K562 (cell line): ENCODE data around the gene MGP. TPM values are rescaled to one million over a fixed set of nuclear protein-coding genes. Genes with fewer than 3 reads are reported as not detected.

Experiments used
- polyA plus RNA-seq, 8 experiments: library from polyadenylated mRNA; depleted of rRNA in 4 of 8; stranded (reverse) in 5 of 8; unstranded in 3 of 8; fragments of >200 nt; fragmentation: Nextera tagmentation in 2 of 8; fragmentation: Illumina TruSeq in 1 of 8; extraction: Ambion mirVana in 2 of 8; extraction: Trizol in 1 of 8; gene quantifications; 2 replicates each; pipeline versions ENCODE4 v1.2.1 to v1.2.3, GENCODE V29; 2011 to 2014; ENCODE audit warnings: inconsistent platforms in 1 of 8, missing spikeins in 1 of 8
- total RNA-seq, 7 experiments: library from RNA; depleted of rRNA in 6 of 7; stranded (reverse); fragments of >200 nt in 6 of 7; fragmentation: Illumina TruSeq in 2 of 7; extraction: Trizol in 2 of 7; gene quantifications; 2 replicates each; pipeline versions ENCODE4 v1.2.1 to v1.2.3, GENCODE V29; 2011 to 2021; ENCODE audit warnings: low replicate concordance in 1 of 7

Gene MGP
- total and polyA plus RNA-seq, 9 of the 15 experiments (the other 6 are each of a cell fraction or from before 2014, with no cell fraction given) = 1.2 TPM; not detected in 8

Other genes starting within 250 kb of the MGP start
Only the 7 nearest of the 8 such genes appear.
- 14.5 and 24.6 TPM in 2 replicates for gene WBP11, start 82.4 kb downstream of the MGP start, total RNA-seq (2014; rRNA removed)
- gene WBP11, start 82.4 kb downstream of the MGP start, total RNA-seq (2014; rRNA removed; fragmentation: Illumina TruSeq; extraction: Trizol) = 33.4 and 50.2 TPM in 2 replicates
- 32.2 and 35.4 TPM in 2 replicates for gene WBP11, start 82.4 kb downstream of the MGP start, total RNA-seq (2015; rRNA removed; fragmentation: Illumina TruSeq; extraction: Trizol)
- 60.8 and 66.7 TPM in 2 replicates for gene WBP11, start 82.4 kb downstream of the MGP start, total RNA-seq (2021)
- gene WBP11, start 82.4 kb downstream of the MGP start, polyA plus RNA-seq (2011; rRNA removed) = 8.1 and 19.3 TPM in 2 replicates
- 49.1 and 56.9 TPM in 2 replicates for gene WBP11, start 82.4 kb downstream of the MGP start, polyA plus RNA-seq (2014; fragmentation: Illumina TruSeq; extraction: Trizol)
- gene WBP11, start 82.4 kb downstream of the MGP start, polyA plus RNA-seq (2014; fragmentation: Nextera tagmentation; extraction: Ambion mirVana) = 10 to 100 TPM in 1 of 2 experiments, 1 to 10 TPM in 1; 7.7 to 16.2 TPM
- 15.2 and 24.2 TPM in 2 replicates for gene WBP11, start 82.4 kb downstream of the MGP start, polyA plus RNA-seq (2014; rRNA removed)
- gene C12orf60, start 82.2 kb downstream of the MGP start, total RNA-seq (2014; rRNA removed) = 0.41 and 0.86 TPM in 2 replicates
- 2.4 and 2.5 TPM in 2 replicates for gene C12orf60, start 82.2 kb downstream of the MGP start, total RNA-seq (2014; rRNA removed; fragmentation: Illumina TruSeq; extraction: Trizol)
- 1.1 and 1.7 TPM in 2 replicates for gene C12orf60, start 82.2 kb downstream of the MGP start, total RNA-seq (2015; rRNA removed; fragmentation: Illumina TruSeq; extraction: Trizol)
- 1.0 and 1.5 TPM in 2 replicates for gene C12orf60, start 82.2 kb downstream of the MGP start, total RNA-seq (2021)
- 1.8 and 2.9 TPM in 2 replicates for gene C12orf60, start 82.2 kb downstream of the MGP start, polyA plus RNA-seq (2011; rRNA removed)
- 2.1 and 2.5 TPM in 2 replicates for gene C12orf60, start 82.2 kb downstream of the MGP start, polyA plus RNA-seq (2014; fragmentation: Illumina TruSeq; extraction: Trizol)
- gene C12orf60, start 82.2 kb downstream of the MGP start, polyA plus RNA-seq (2014; fragmentation: Nextera tagmentation; extraction: Ambion mirVana) = 1 to 10 TPM; 3.7 to 4.4 TPM
- 1.2 and 3.7 TPM in 2 replicates for gene C12orf60, start 82.2 kb downstream of the MGP start, polyA plus RNA-seq (2014; rRNA removed)
- not detected in 2 replicates for gene SMCO3, start 71.7 kb downstream of the MGP start, total RNA-seq (2014; rRNA removed)
- not detected in 2 replicates for gene SMCO3, start 71.7 kb downstream of the MGP start, total RNA-seq (2014; rRNA removed; fragmentation: Illumina TruSeq; extraction: Trizol)
- not detected in 2 replicates for gene SMCO3, start 71.7 kb downstream of the MGP start, total RNA-seq (2015; rRNA removed; fragmentation: Illumina TruSeq; extraction: Trizol)
- not detected in 2 replicates for gene SMCO3, start 71.7 kb downstream of the MGP start, total RNA-seq (2021)
- gene SMCO3, start 71.7 kb downstream of the MGP start, polyA plus RNA-seq (2011; rRNA removed) = not detected in 2 replicates
- gene SMCO3, start 71.7 kb downstream of the MGP start, polyA plus RNA-seq (2014; fragmentation: Illumina TruSeq; extraction: Trizol) = not detected in 2 replicates
- under 1 TPM; 0.10 to 0.14 TPM for gene SMCO3, start 71.7 kb downstream of the MGP start, polyA plus RNA-seq (2014; fragmentation: Nextera tagmentation; extraction: Ambion mirVana)
- not detected in 2 replicates for gene SMCO3, start 71.7 kb downstream of the MGP start, polyA plus RNA-seq (2014; rRNA removed)
- gene ART4, start 42.3 kb downstream of the MGP start, total RNA-seq (2014; rRNA removed) = not detected in 2 replicates
- 0.03 and 0.07 TPM in 2 replicates for gene ART4, start 42.3 kb downstream of the MGP start, total RNA-seq (2014; rRNA removed; fragmentation: Illumina TruSeq; extraction: Trizol)
- not detected in 2 replicates for gene ART4, start 42.3 kb downstream of the MGP start, total RNA-seq (2015; rRNA removed; fragmentation: Illumina TruSeq; extraction: Trizol)
- not detected in 2 replicates for gene ART4, start 42.3 kb downstream of the MGP start, total RNA-seq (2021)
- not detected in 2 replicates for gene ART4, start 42.3 kb downstream of the MGP start, polyA plus RNA-seq (2011; rRNA removed)
- gene ART4, start 42.3 kb downstream of the MGP start, polyA plus RNA-seq (2014; fragmentation: Illumina TruSeq; extraction: Trizol) = not detected in 2 replicates
- not detected for gene ART4, start 42.3 kb downstream of the MGP start, polyA plus RNA-seq (2014; fragmentation: Nextera tagmentation; extraction: Ambion mirVana)
- not detected in 2 replicates for gene ART4, start 42.3 kb downstream of the MGP start, polyA plus RNA-seq (2014; rRNA removed)
- gene ERP27, start 52.7 kb upstream of the MGP start, total RNA-seq (2014; rRNA removed) = 0.27 TPM in 1 of 2 replicates, not detected in the other
- 0.07 TPM in 1 of 2 replicates, not detected in the other for gene ERP27, start 52.7 kb upstream of the MGP start, total RNA-seq (2014; rRNA removed; fragmentation: Illumina TruSeq; extraction: Trizol)
- gene ERP27, start 52.7 kb upstream of the MGP start, total RNA-seq (2015; rRNA removed; fragmentation: Illumina TruSeq; extraction: Trizol) = 0.11 TPM in 1 of 2 replicates, not detected in the other
- 0.13 TPM in 1 of 2 replicates, not detected in the other for gene ERP27, start 52.7 kb upstream of the MGP start, total RNA-seq (2021)
- not detected in 2 replicates for gene ERP27, start 52.7 kb upstream of the MGP start, polyA plus RNA-seq (2011; rRNA removed)
- 0.08 TPM in 1 of 2 replicates, not detected in the other for gene ERP27, start 52.7 kb upstream of the MGP start, polyA plus RNA-seq (2014; fragmentation: Illumina TruSeq; extraction: Trizol)
- gene ERP27, start 52.7 kb upstream of the MGP start, polyA plus RNA-seq (2014; fragmentation: Nextera tagmentation; extraction: Ambion mirVana) = not detected
- gene ERP27, start 52.7 kb upstream of the MGP start, polyA plus RNA-seq (2014; rRNA removed) = not detected in 2 replicates
- 63.2 and 100 TPM in 2 replicates for gene ARHGDIB, start 75.7 kb upstream of the MGP start, total RNA-seq (2014; rRNA removed)
- gene ARHGDIB, start 75.7 kb upstream of the MGP start, total RNA-seq (2014; rRNA removed; fragmentation: Illumina TruSeq; extraction: Trizol) = 67.3 and 68.7 TPM in 2 replicates
- 145 and 151 TPM in 2 replicates for gene ARHGDIB, start 75.7 kb upstream of the MGP start, total RNA-seq (2015; rRNA removed; fragmentation: Illumina TruSeq; extraction: Trizol)
- 51.1 and 55.8 TPM in 2 replicates for gene ARHGDIB, start 75.7 kb upstream of the MGP start, total RNA-seq (2021)
- gene ARHGDIB, start 75.7 kb upstream of the MGP start, polyA plus RNA-seq (2011; rRNA removed) = 9.5 and 21.9 TPM in 2 replicates
- 114 and 145 TPM in 2 replicates for gene ARHGDIB, start 75.7 kb upstream of the MGP start, polyA plus RNA-seq (2014; fragmentation: Illumina TruSeq; extraction: Trizol)
- gene ARHGDIB, start 75.7 kb upstream of the MGP start, polyA plus RNA-seq (2014; fragmentation: Nextera tagmentation; extraction: Ambion mirVana) = 100 to 1,000 TPM; 171 to 204 TPM
- gene ARHGDIB, start 75.7 kb upstream of the MGP start, polyA plus RNA-seq (2014; rRNA removed) = 90.4 and 116 TPM in 2 replicates
- gene PDE6H, start 87.2 kb upstream of the MGP start, total RNA-seq (2014; rRNA removed) = not detected in 2 replicates
- not detected in 2 replicates for gene PDE6H, start 87.2 kb upstream of the MGP start, total RNA-seq (2014; rRNA removed; fragmentation: Illumina TruSeq; extraction: Trizol)
- gene PDE6H, start 87.2 kb upstream of the MGP start, total RNA-seq (2015; rRNA removed; fragmentation: Illumina TruSeq; extraction: Trizol) = not detected in 2 replicates
- gene PDE6H, start 87.2 kb upstream of the MGP start, total RNA-seq (2021) = not detected in 2 replicates
- not detected in 2 replicates for gene PDE6H, start 87.2 kb upstream of the MGP start, polyA plus RNA-seq (2011; rRNA removed)
- not detected in 2 replicates for gene PDE6H, start 87.2 kb upstream of the MGP start, polyA plus RNA-seq (2014; fragmentation: Illumina TruSeq; extraction: Trizol)
- under 1 TPM in 1 of 2 experiments, not detected in 1; 0.15 TPM for gene PDE6H, start 87.2 kb upstream of the MGP start, polyA plus RNA-seq (2014; fragmentation: Nextera tagmentation; extraction: Ambion mirVana)
- gene PDE6H, start 87.2 kb upstream of the MGP start, polyA plus RNA-seq (2014; rRNA removed) = not detected in 2 replicates